Activated effector memory CD4-positive, alpha-beta T cell treated with anti-CD3 and anti-CD28 coated beads, Interleukin-2, amount 50 U/mL, for 16 hours (primary cell): ENCODE measurements around the gene USP17L5.
A peak's percentile ranks its signal among the peaks of the same experiment; 100 is the strongest.
"Not testable (repeated sequence)": the region's sequence is repeated elsewhere in the genome, so short reads cannot be mapped to it uniquely, and the experiment has no call there.

ENCODE experiments used
- DNase-seq: peaks from one replicate; pipeline ENCODE4 v3.0.0-alpha.2; 2020

The USP17L5 gene

DNA sequence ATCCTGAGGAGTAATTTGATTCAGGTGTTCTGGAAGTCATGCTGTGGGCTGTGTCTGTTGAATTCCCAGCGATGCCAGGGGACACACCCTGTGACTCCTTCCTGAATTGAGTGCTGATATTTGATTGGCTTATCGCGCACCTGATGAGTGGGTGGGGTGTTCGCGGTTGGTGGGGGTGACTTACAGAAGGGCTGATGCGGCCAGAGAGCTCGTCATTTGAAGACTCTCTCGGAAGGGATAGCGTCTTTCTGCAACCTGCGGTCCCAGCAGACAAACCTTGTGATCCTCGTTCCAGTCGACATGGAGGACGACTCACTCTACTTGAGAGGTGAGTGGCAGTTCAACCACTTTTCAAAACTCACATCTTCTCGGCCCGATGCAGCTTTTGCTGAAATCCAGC, at the start of gene USP17L5:
TSS of gene USP17L5 (plus strand) at position 301 of the 400 bp plus-strand sequence. CDS start at position 301, 0 bp downstream.
- DNase-seq, result not testable (repeated sequence)

GRCh38 chr4:9324191-9324590, 15.0 kb upstream of the USP17L5 start:
- DNase-seq, result not testable (repeated sequence)

- DNase-seq, result not testable (repeated sequence)
Measured at GRCh38 chr4:9324865-9325264, 14.3 kb upstream of the USP17L5 start, which contains the start of gene USP17L24. Gene USP17L24, plus strand, starts transcription at chr4:9325165. Its CDS starts 0 bp downstream, at chr4:9325165.

DNA sequence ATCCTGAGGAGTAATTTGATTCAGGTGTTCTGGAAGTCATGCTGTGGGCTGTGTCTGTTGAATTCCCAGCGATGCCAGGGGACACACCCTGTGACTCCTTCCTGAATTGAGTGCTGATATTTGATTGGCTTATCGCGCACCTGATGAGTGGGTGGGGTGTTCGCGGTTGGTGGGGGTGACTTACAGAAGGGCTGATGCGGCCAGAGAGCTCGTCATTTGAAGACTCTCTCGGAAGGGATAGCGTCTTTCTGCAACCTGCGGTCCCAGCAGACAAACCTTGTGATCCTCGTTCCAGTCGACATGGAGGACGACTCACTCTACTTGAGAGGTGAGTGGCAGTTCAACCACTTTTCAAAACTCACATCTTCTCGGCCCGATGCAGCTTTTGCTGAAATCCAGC, 9.6 kb upstream of the USP17L5 start, which contains the start of gene USP17L25:
TSS of gene USP17L25 (plus strand) at position 301 of the 400 bp plus-strand sequence. CDS start at position 301, 0 bp downstream.
- DNase-seq, result not testable (repeated sequence)

- not testable (repeated sequence) for DNase-seq
Measured at GRCh38 chr4:9334358-9334757, 4.8 kb upstream of the USP17L5 start, which contains the start of gene USP17L26. Gene USP17L26, plus strand, starts transcription at chr4:9334658. Its CDS starts 0 bp downstream, at chr4:9334658.

GRCh38 chr4:9343848-9344247, 4.6 kb downstream of the USP17L5 start, which contains the start of gene USP17L27:
Gene USP17L27, plus strand, starts transcription at chr4:9344148. Its CDS starts 0 bp downstream, at chr4:9344148.
- not testable (repeated sequence) for DNase-seq

DNA sequence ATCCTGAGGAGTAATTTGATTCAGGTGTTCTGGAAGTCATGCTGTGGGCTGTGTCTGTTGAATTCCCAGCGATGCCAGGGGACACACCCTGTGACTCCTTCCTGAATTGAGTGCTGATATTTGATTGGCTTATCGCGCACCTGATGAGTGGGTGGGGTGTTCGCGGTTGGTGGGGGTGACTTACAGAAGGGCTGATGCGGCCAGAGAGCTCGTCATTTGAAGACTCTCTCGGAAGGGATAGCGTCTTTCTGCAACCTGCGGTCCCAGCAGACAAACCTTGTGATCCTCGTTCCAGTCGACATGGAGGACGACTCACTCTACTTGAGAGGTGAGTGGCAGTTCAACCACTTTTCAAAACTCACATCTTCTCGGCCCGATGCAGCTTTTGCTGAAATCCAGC, 9.4 kb downstream of the USP17L5 start, which contains the start of gene USP17L28:
TSS of gene USP17L28 (plus strand) at position 301 of the 400 bp plus-strand sequence. CDS start at position 301, 0 bp downstream.
- DNase-seq, result not testable (repeated sequence)

GRCh38 chr4:9350866-9351265, 11.7 kb downstream of the USP17L5 start:
- not testable (repeated sequence) for DNase-seq

- not testable (repeated sequence) for DNase-seq
Measured at GRCh38 chr4:9353338-9353737, 14.1 kb downstream of the USP17L5 start, which contains the start of gene USP17L29. Gene USP17L29, plus strand, starts transcription at chr4:9353638. Its CDS starts 0 bp downstream, at chr4:9353638.

GRCh38 chr4:9362829-9363228, 23.6 kb downstream of the USP17L5 start, which contains the start of gene USP17L30:
Gene USP17L30, plus strand, starts transcription at chr4:9363129. Its CDS starts 0 bp downstream, at chr4:9363129.
- DNase-seq, result not testable (repeated sequence)

DNA sequence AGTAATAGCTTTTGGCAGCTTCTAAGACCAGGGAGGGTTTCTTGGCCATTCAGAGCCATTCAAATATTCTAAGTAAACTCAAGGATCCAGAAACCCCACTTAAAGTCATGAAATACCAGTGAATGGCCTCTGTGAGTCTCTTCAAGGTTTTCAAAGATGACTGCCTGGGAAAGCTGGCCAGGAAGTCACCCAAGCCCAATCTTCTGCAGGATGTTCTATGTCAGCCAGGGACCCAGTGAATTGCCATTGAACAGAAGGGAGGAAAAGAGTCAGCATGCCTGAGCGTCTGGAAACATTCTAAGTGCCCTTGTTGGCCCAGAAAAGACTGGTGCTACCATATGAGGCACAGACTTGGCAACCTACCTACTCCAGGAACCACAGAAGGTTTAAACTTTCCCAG, 40.7 kb downstream of the USP17L5 start:
- DNase-seq, result not testable (repeated sequence)

- peak; percentile 85 for DNase-seq
Measured at GRCh38 chr4:9381012-9381534, 41.9 kb downstream of the USP17L5 start.

DNA sequence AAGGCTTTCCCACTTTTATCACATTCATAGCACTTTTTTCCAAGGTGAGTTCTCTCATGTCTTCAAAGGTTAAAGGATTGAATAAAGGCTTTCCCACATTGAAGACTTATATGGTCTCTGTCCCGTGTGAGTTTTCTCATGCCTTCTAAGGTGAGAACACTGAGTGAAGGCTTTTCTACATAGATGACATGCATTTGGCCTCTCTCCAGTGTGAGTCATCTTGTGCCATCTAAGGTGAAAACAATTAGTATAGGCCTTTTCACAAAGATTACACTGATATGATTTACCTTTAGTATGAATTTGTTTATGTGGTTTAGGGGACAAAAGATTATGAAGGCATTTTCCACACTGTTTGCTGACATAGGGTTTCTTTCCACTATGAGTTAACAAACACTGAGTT, 44.9 kb downstream of the USP17L5 start:
- DNase-seq, result no peak

DNA sequence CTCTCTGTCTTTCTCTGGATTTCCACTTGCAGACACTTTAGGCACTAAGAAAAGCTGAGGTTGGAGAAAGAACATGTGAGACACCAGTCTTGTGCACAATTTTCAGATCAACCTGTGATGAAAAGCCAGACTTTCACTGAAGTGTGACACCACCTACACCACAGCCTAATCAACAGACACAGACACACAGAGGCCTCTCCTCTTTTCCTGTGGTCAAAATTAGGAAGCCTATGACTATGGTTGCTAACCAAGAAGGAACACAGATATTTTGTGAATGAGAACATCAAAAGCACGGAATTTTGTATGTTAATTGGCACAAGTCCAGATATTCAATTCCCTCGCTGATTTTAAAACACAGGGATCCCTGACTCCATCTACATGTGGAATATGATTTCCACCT, 49.8 kb downstream of the USP17L5 start:
- not testable (repeated sequence) for DNase-seq
